Sigmoid colon (tissue), 7 donors: ENCODE data around the gene HMGCL. TPM values are rescaled to one million over a fixed set of nuclear protein-coding genes. Genes with fewer than 3 reads are reported as not detected.
"Not testable (repeated sequence)": the region's sequence is repeated elsewhere in the genome, so short reads cannot be mapped to it uniquely, and the experiment has no call there.

Experiments used
- DNase-seq: peaks from one replicate; pipeline ENCODE4 v3.0.0-alpha.2; 2019
- H3K27ac ChIP-seq, 4 donors: fragments of 200-600 bp; sonication (generic); one replicate each; pipeline ENCODE4 v1.5.1; 2016 to 2019; ENCODE audit warnings: mild to moderate bottlenecking in 1 of 4
- H3K27me3 ChIP-seq, 3 donors: fragments of 200-600 bp; sonication (generic); one replicate each; pipeline ENCODE4 v1.5.1; 2019; ENCODE audit warnings: mild to moderate bottlenecking in 1 of 3
- H3K36me3 ChIP-seq, 4 donors: fragments of 200-600 bp; sonication (generic); one replicate each; pipeline ENCODE4 v1.5.1; 2016 to 2019
- H3K4me1 ChIP-seq, 4 donors: fragments of 200-600 bp; sonication (generic); one replicate each; pipeline ENCODE4 v1.5.1; 2017 to 2019
- H3K4me3 ChIP-seq, 4 donors: fragments of 200-600 bp; sonication (generic); one replicate each; pipeline ENCODE4 v1.5.1; 2017 to 2019; ENCODE audit warnings: mild to moderate bottlenecking in 2 of 4, moderate library complexity in 1 of 4
- H3K9me3 ChIP-seq, 4 donors: fragments of 200-600 bp in 3 of 4; sonication (generic) in 3 of 4; one replicate each; pipeline versions ENCODE4 v1.5.1 to v1.6.1; 2013 to 2019
- CTCF ChIP-seq, 4 experiments: fragments of 450-650 bp in 3 of 4; fragments of 200-600 bp in 1 of 4; IDR thresholded peaks; one replicate each; pipeline ENCODE4 v1.5.1; 2016 to 2019; ENCODE audit warnings: antibody characterized with exemption in 4 of 4, mild to moderate bottlenecking in 3 of 4, moderate library complexity in 2 of 4
- EP300 ChIP-seq, 4 donors: sonication (generic); formaldehyde crosslinking; IDR thresholded peaks; one replicate each; pipeline ENCODE4 v1.6.1; 2017; ENCODE audit warnings: antibody characterized with exemption in 4 of 4
- POLR2A ChIP-seq, 2 donors: fragments of 450-650 bp; IDR thresholded peaks; one replicate each; pipeline ENCODE4 v1.6.1; 2016; ENCODE audit warnings: antibody characterized with exemption in 2 of 2, mild to moderate bottlenecking in 2 of 2, moderate library complexity in 2 of 2
- POLR2AphosphoS5 ChIP-seq, 4 donors: sonication (generic); formaldehyde crosslinking; IDR thresholded peaks; one replicate each; pipeline ENCODE4 v1.6.1; 2017; ENCODE audit warnings: antibody characterized with exemption in 4 of 4
- WGBS, 2 donors: extraction: QIAGEN DNeasy Blood & Tissue Kit; methylation state at CpG; one replicate each; pipeline ENCODE4 v1.1.7; 2013; 5-methylcytosine and 5-hydroxymethylcytosine counted together
- intact Hi-C: fragments of 100-400 bp; cut with DNase I; formaldehyde crosslinking; loops from one replicate; pipeline ENCODE4 v1.15.1; 2023
- polyA plus RNA-seq, 3 donors: library from polyadenylated mRNA; stranded (reverse); fragments of 200-250 nt; gene quantifications; one replicate each; pipeline ENCODE4 v1.2.3, GENCODE V29; 2013
- total RNA-seq, 4 donors: library from RNA; depleted of rRNA; stranded (reverse); fragments of >200 nt; gene quantifications; one replicate each; pipeline ENCODE4 v1.1.0, GENCODE V29; 2016
- donor health status: healthy with polysubstance abuse.
- donor health status: Bipolar disorder and iron deficiency.
- donor health status: healthy.

The HMGCL gene
- total and polyA plus RNA-seq, 7 donors = 24.8 to 156 (median 47.4) TPM

- Histone ChIP-seq H3K9me3 (no peaks in the 10 kb centered on the region), H3K36me3 (peaks cover 0 to 25% (median 8%) of the 10 kb centered on the region in 4 donors), H3K27ac (no peak overlapping the region), H3K4me3 (no peak overlapping the region), H3K4me1 (peaks cover 0 to 42% (median 31%) of the 10 kb centered on the region in 4 donors), H3K27me3 (no peaks in the 10 kb centered on the region)
- WGBS, 2 donors = 73 to 88% methylated on average over 20 of the region's 20 CpGs
- TF ChIP-seq POLR2AphosphoS5 (IDR thresholded peaks at IDR 0.05) (no peak), EP300 (IDR thresholded peaks at IDR 0.05) (no peak), POLR2A (IDR thresholded peaks at IDR 0.05) (no peak), CTCF (IDR thresholded peaks at IDR 0.05) (no peak)
- intact Hi-C loops = no loop called here
- DNase-seq = no peak
Measured at GRCh38 chr1:23797478-23798448, 27.5 kb downstream of the HMGCL start.

- intact Hi-C loops = no loop called here
- Histone ChIP-seq H3K4me1 (peaks cover 0 to 50% (median 40%) of the 10 kb centered on the region in 4 donors), H3K27me3 (no peaks in the 10 kb centered on the region), H3K27ac (no peak overlapping the region), H3K4me3 (no peak overlapping the region), H3K9me3 (no peaks in the 10 kb centered on the region), H3K36me3 (peaks cover 0 to 25% (median 8%) of the 10 kb centered on the region in 4 donors)
- TF ChIP-seq EP300 (IDR thresholded peaks at IDR 0.05) (no peak), POLR2AphosphoS5 (IDR thresholded peaks at IDR 0.05) (no peak)
- peak; percentile 66 for DNase-seq
- WGBS, 2 donors = 30 to 64% methylated on average over 17 of the region's 17 CpGs
Measured at GRCh38 chr1:23796466-23797271, 28.6 kb downstream of the HMGCL start.

- Histone ChIP-seq H3K36me3 (peaks cover 0 to 25% (median 8%) of the 10 kb centered on the region in 4 donors), H3K27ac (peak overlapping the region in 1 of 4 donors; percentile 7)
Measured at GRCh38 chr1:23795676-23796465, 29.4 kb downstream of the HMGCL start.

GRCh38 chr1:23794732-23795182 lies 30.5 kb downstream of the HMGCL start:
- intact Hi-C loops, H3K27ac ChIP-seq, H3K27me3 ChIP-seq, DNase-seq, H3K4me3 ChIP-seq, H3K9me3 ChIP-seq: not testable (repeated sequence)
- WGBS, 2 donors = 77 to 86% methylated on average over 9 of the region's 9 CpGs
- H3K4me1 ChIP-seq = peaks cover 0 to 48% (median 40%) of the 10 kb centered on the region in 4 donors
- peaks cover 0 to 25% (median 8%) of the 10 kb centered on the region in 4 donors for H3K36me3 ChIP-seq

More at GRCh38 chr1:23795676-23796465, 29.4 kb downstream of the HMGCL start:
- Histone ChIP-seq H3K9me3 (no peaks in the 10 kb centered on the region), H3K4me1 (peaks cover 0 to 47% (median 37%) of the 10 kb centered on the region in 4 donors), H3K4me3 (no peak overlapping the region), H3K27me3 (no peaks in the 10 kb centered on the region)
- peak; percentile 65 for DNase-seq
- 78 to 81% methylated on average over 16 of the region's 16 CpGs for WGBS, 2 donors
- intact Hi-C loops = no loop called here
- TF ChIP-seq EP300 (IDR thresholded peaks at IDR 0.05) (no peak), CTCF (IDR thresholded peaks at IDR 0.05) (no peak), POLR2AphosphoS5 (IDR thresholded peaks at IDR 0.05) (no peak), POLR2A (IDR thresholded peaks at IDR 0.05) (no peak)
